HepG2 (cell line): Measurements from ENCODE around the gene TRIM4. TPM values are rescaled to one million over a fixed set of nuclear protein-coding genes. Genes with fewer than 3 reads are reported as not detected.

Experiments
- CEBPB ChIP-seq: IDR thresholded peaks from 2 replicates; pipeline ENCODE4 v1.6.1; 2011; ENCODE audit warnings: low read depth, low read length, improper control_type of control experiment, borderline replicate concordance
- FOXO1 ChIP-seq: sonication (generic); formaldehyde crosslinking; IDR thresholded peaks from 2 replicates; pipeline ENCODE4 v1.4.0; 2020; ENCODE audit warnings: missing genetic modification reagents
- HNF4G ChIP-seq, 2 experiments: sonication (generic) in 1 of 2; formaldehyde crosslinking in 1 of 2; IDR thresholded peaks; 2 replicates each; pipeline versions ENCODE4 v1.4.0 to v1.6.1; 2011 to 2020; ENCODE audit warnings: borderline replicate concordance in 2 of 2, low read depth in 2 of 2, mild to moderate bottlenecking in 2 of 2, low read length in 1 of 2, missing genetic modification reagents in 1 of 2, moderate library complexity in 1 of 2
- HOXA7 ChIP-seq: sonication (generic); formaldehyde crosslinking; IDR thresholded peaks from 2 replicates; pipeline ENCODE4 v1.8.1; 2022; ENCODE audit warnings: mild to moderate bottlenecking, missing genetic modification reagents, moderate library complexity
- JUND ChIP-seq: sonication (generic); formaldehyde crosslinking; IDR thresholded peaks from 2 replicates; pipeline ENCODE4 v1.8.0; 2022; ENCODE audit warnings: mild to moderate bottlenecking, missing genetic modification reagents
- MED13 ChIP-seq: sonication (generic); formaldehyde crosslinking; IDR thresholded peaks from 2 replicates; pipeline ENCODE4 v1.5.0; 2020; ENCODE audit warnings: missing genetic modification reagents
- MXD4 ChIP-seq: IDR thresholded peaks from 2 replicates; pipeline ENCODE4 v1.6.1; 2016; ENCODE audit warnings: mild to moderate bottlenecking, missing biosample characterization, missing genetic modification reagents
- MYNN ChIP-seq: sonication (generic); formaldehyde crosslinking; IDR thresholded peaks from 2 replicates; pipeline ENCODE4 v1.4.0; 2020; ENCODE audit warnings: mild to moderate bottlenecking, low read depth, missing genetic modification reagents
- RAD51 ChIP-seq: fragments of 450-650 bp; IDR thresholded peaks from 2 replicates; pipeline ENCODE4 v1.6.1; 2016; ENCODE audit warnings: borderline replicate concordance
- RARA ChIP-seq: IDR thresholded peaks from 2 replicates; pipeline ENCODE4 v1.6.1; 2016; ENCODE audit warnings: missing genetic modification reagents, missing compliant biosample characterization
- SALL2 ChIP-seq: sonication (generic); formaldehyde crosslinking; IDR thresholded peaks from 2 replicates; pipeline ENCODE4 v1.8.1; 2023; ENCODE audit warnings: mild to moderate bottlenecking, missing genetic modification reagents, inconsistent platforms
- SUZ12 ChIP-seq: fragments of 150-350 bp; IDR thresholded peaks from 2 replicates; pipeline ENCODE4 v1.6.1; 2014; ENCODE audit warnings: low read depth, low read length
- ZEB1 ChIP-seq: IDR thresholded peaks from 2 replicates; pipeline ENCODE4 v1.6.1; 2012; ENCODE audit warnings: mild to moderate bottlenecking, low read depth, inconsistent platforms; ENCODE audit not compliant: insufficient replicate concordance
- ZFP90 ChIP-seq: sonication (generic); formaldehyde crosslinking; IDR thresholded peaks from 2 replicates; pipeline ENCODE4 v1.8.0; 2022; ENCODE audit warnings: missing genetic modification reagents, mild to moderate bottlenecking, inconsistent platforms, borderline replicate concordance
- ZKSCAN5 ChIP-seq: sonication (generic); formaldehyde crosslinking; IDR thresholded peaks from 2 replicates; pipeline ENCODE4 v1.5.1; 2020; ENCODE audit warnings: mild to moderate bottlenecking, missing genetic modification reagents
- ZNF180 ChIP-seq: sonication (generic); formaldehyde crosslinking; IDR thresholded peaks from 2 replicates; pipeline ENCODE4 v1.4.0; 2020; ENCODE audit warnings: low read depth, missing genetic modification reagents, borderline replicate concordance
- ZNF687 ChIP-seq: sonication (generic); formaldehyde crosslinking; IDR thresholded peaks from 2 replicates; pipeline ENCODE4 v1.5.1; 2020; ENCODE audit warnings: mild to moderate bottlenecking, missing genetic modification reagents, moderate library complexity
- polyA plus RNA-seq, 8 experiments: library from polyadenylated mRNA; depleted of rRNA in 3 of 8; stranded (reverse) in 7 of 8; unstranded in 1 of 8; fragments of >200 nt; fragmentation: Illumina TruSeq in 4 of 8; extraction: Trizol in 4 of 8; gene quantifications; 2 replicates each; pipeline versions ENCODE4 v1.2.1 to v1.2.3, GENCODE V29; 2011 to 2016; ENCODE audit warnings: low read depth in 4 of 8, missing spikeins in 1 of 8, mixed read lengths in 1 of 8; ENCODE audit not compliant: insufficient read depth in 1 of 8
- total RNA-seq, 5 experiments: library from RNA; depleted of rRNA; stranded (reverse); fragments of >200 nt; fragmentation: Illumina TruSeq; extraction: Trizol; gene quantifications; 2 replicates each; pipeline ENCODE4 v1.2.3, GENCODE V29; 2016; ENCODE audit warnings: low read depth in 1 of 5
- TF ChIP-seq, protein P1 (sequence below): fragments of 450-650 bp; IDR thresholded peaks from 2 replicates; pipeline ENCODE4 v1.6.1; 2017
- TF ChIP-seq, protein P2 (sequence below): sonication (generic); formaldehyde crosslinking; IDR thresholded peaks from 2 replicates; pipeline ENCODE4 v1.4.0; 2020; ENCODE audit warnings: missing genetic modification reagents, borderline replicate concordance
- TF ChIP-seq, protein P3 (sequence below): sonication (generic); formaldehyde crosslinking; IDR thresholded peaks from 2 replicates; pipeline ENCODE4 v1.5.1; 2020; ENCODE audit warnings: mild to moderate bottlenecking, missing genetic modification reagents, borderline replicate concordance

Gene TRIM4
- total and polyA plus RNA-seq, 2 of the 13 experiments (the other 11 are each of a cell fraction or from before 2014, with no cell fraction given) = 17.6 to 21.7 TPM

DNA sequence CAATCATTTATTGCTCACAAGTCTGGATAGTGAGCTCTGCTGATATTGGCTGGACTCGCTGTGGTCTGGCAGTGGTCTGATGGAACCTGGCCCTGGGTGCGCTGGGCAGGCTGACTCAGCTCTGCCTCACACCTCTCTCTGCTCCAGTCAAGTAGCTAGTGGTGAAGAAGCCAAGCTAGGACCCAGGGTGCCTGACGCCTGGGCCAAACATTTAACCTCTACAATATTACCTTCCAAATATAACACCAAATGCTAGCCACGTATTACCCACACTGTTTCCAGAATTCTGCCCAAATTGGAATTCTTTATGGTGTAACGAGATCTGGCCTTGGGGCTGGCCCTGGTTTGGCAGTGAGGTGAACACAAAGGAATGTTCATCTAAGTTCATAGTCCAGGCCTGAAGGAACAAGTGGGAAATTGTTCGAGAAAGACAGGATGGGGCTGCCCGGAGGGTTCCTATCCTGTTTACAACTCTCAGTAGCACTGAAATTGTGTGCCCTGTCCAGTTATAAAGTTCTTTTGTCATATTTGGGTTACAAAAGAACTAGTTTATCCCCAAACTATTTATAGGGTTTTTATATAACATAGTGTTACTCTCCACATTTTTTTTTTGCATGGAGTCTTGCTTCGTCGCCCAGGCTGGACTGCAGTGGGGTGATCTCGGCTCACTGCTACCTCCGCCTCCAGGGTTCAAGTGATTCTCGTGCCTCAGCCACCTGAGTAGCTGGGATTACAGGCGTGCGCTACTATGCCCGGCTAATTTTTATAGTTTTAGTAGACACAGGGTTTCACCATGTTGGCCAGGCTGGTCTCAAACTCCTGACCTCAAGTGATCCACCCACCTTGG, 58.8 kb downstream of the TRIM4 start (continued):
- TF ChIP-seq, protein P1, sequence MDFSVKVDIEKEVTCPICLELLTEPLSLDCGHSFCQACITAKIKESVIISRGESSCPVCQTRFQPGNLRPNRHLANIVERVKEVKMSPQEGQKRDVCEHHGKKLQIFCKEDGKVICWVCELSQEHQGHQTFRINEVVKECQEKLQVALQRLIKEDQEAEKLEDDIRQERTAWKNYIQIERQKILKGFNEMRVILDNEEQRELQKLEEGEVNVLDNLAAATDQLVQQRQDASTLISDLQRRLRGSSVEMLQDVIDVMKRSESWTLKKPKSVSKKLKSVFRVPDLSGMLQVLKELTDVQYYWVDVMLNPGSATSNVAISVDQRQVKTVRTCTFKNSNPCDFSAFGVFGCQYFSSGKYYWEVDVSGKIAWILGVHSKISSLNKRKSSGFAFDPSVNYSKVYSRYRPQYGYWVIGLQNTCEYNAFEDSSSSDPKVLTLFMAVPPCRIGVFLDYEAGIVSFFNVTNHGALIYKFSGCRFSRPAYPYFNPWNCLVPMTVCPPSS = no peak
- no peak for TF ChIP-seq ZNF180 (CRISPR knock-in tag)
- TF ChIP-seq SUZ12 = no peak
- no peak for TF ChIP-seq ZFP90
- peak; percentile 94 for TF ChIP-seq ZNF687 (CRISPR knock-in tag)
- no peak for TF ChIP-seq HOXA7 (CRISPR knock-in tag)
- TF ChIP-seq ZKSCAN5 (CRISPR knock-in tag) = no peak
- TF ChIP-seq RAD51 = no peak
- no peak for TF ChIP-seq MYNN (CRISPR knock-in tag)
- TF ChIP-seq MXD4 (CRISPR knock-in tag) = no peak
- peak; percentile 70 for TF ChIP-seq RARA (CRISPR knock-in tag)
- TF ChIP-seq ZEB1 = no peak
- TF ChIP-seq HNF4G (IDR thresholded peaks at IDR 0.05; ENCODE audit: borderline replicate concordance, low read depth, low read length) = peak; percentile 87
- no peak; the same call in 1 of the 2 replicates for TF ChIP-seq HNF4G (CRISPR knock-in tag; IDR thresholded peaks at IDR 0.05; ENCODE audit: borderline replicate concordance, low read depth)
- TF ChIP-seq FOXO1 (CRISPR knock-in tag) = peak; percentile 94
- no peak for TF ChIP-seq MED13 (CRISPR knock-in tag)
- TF ChIP-seq, protein P2, sequence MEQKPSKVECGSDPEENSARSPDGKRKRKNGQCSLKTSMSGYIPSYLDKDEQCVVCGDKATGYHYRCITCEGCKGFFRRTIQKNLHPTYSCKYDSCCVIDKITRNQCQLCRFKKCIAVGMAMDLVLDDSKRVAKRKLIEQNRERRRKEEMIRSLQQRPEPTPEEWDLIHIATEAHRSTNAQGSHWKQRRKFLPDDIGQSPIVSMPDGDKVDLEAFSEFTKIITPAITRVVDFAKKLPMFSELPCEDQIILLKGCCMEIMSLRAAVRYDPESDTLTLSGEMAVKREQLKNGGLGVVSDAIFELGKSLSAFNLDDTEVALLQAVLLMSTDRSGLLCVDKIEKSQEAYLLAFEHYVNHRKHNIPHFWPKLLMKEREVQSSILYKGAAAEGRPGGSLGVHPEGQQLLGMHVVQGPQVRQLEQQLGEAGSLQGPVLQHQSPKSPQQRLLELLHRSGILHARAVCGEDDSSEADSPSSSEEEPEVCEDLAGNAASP (CRISPR knock-in tag) = no peak
- 0 out of 2 replicates have a peak, but pooled peaks have one; percentile 16 for TF ChIP-seq CEBPB
- TF ChIP-seq JUND (CRISPR knock-in tag) = peak; percentile 76; the same call in 1 of the 2 replicates
- no peak for TF ChIP-seq SALL2 (CRISPR knock-in tag)
- TF ChIP-seq, protein P3, sequence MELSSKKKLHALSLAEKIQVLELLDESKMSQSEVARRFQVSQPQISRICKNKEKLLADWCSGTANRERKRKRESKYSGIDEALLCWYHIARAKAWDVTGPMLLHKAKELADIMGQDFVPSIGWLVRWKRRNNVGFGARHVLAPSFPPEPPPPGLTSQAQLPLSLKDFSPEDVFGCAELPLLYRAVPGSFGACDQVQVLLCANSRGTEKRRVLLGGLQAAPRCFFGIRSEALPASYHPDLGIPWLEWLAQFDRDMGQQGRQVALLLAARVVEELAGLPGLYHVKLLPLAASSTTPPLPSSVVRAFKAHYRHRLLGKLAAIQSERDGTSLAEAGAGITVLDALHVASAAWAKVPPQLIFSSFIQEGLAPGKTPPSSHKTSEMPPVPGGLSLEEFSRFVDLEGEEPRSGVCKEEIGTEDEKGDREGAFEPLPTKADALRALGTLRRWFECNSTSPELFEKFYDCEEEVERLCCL (CRISPR knock-in tag) = no peak
